DND-41 (cell line): ENCODE data around the gene GNS.

Experiments used
- EZH2 ChIP-seq: IDR thresholded peaks from 3 replicates; pipeline ENCODE4 v1.6.1; 2012; ENCODE audit warnings: borderline replicate concordance, low read depth, mild to moderate bottlenecking, moderate library complexity, low read length, inconsistent platforms; ENCODE audit not compliant: severe bottlenecking
- TF ChIP-seq, protein P1 (sequence below): IDR thresholded peaks from 2 replicates; pipeline ENCODE4 v1.5.1; 2012; ENCODE audit warnings: borderline replicate concordance, low read length, moderate library complexity, mild to moderate bottlenecking; ENCODE audit not compliant: poor library complexity, severe bottlenecking; ENCODE audit errors: extremely low read depth

DNA sequence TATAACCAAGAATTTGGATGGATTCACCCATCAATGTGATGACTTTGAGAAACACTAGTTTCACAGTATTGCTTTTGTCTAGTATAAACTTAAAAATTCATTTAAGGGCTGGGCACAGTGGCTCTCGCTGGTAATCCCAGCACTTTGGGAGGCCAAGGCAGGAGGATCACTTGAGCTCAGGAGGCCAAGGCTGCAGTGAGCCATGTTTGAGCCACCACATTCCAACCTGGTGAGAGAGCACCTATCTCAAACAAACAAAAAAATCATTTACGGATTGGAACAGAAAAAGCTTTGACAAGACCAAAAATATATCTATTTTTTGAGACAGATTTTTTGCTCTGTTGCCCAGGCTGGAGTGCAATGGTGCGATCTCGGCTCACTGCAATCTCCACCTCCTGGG, 27.5 kb downstream of the GNS start:
- TF ChIP-seq EZH2: no peak
- TF ChIP-seq, protein P1, sequence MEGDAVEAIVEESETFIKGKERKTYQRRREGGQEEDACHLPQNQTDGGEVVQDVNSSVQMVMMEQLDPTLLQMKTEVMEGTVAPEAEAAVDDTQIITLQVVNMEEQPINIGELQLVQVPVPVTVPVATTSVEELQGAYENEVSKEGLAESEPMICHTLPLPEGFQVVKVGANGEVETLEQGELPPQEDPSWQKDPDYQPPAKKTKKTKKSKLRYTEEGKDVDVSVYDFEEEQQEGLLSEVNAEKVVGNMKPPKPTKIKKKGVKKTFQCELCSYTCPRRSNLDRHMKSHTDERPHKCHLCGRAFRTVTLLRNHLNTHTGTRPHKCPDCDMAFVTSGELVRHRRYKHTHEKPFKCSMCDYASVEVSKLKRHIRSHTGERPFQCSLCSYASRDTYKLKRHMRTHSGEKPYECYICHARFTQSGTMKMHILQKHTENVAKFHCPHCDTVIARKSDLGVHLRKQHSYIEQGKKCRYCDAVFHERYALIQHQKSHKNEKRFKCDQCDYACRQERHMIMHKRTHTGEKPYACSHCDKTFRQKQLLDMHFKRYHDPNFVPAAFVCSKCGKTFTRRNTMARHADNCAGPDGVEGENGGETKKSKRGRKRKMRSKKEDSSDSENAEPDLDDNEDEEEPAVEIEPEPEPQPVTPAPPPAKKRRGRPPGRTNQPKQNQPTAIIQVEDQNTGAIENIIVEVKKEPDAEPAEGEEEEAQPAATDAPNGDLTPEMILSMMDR: no peak
